Measurements from ENCODE around the gene CLEC4E.
"Not testable (repeated sequence)": the region's sequence is repeated elsewhere in the genome, so short reads cannot be mapped to it uniquely, and the experiment has no call there.

Gene CLEC4E

DNA sequence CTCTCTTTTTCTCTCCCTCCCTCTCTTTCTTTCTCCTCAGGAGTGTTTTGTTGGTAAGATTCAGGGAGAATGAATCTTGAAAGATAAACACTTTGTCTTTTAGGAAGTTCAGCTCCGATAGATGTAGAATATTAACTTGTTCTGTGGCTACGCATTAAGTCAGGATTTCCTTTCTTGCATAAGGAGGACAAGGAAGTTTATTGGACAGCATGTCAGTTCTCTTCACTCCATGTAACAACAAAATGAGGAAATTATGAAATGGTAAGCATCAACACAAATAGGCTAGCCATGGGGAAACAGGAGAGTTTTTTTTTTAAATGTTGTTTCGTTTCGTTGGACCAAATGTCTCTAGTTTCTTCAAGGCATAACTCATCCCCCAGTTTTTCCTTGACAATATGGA lies at the start of gene CLEC4E:
Gene CLEC4E (minus strand): TSS at position 75 of the 400 bp plus-strand sequence. CDS start 108 bp downstream, outside the sequence.
- not testable (repeated sequence) for H3K4me3 ChIP-seq; H3K27ac ChIP-seq; DNase-seq (ENCODE audit: low spot score)

DNA sequence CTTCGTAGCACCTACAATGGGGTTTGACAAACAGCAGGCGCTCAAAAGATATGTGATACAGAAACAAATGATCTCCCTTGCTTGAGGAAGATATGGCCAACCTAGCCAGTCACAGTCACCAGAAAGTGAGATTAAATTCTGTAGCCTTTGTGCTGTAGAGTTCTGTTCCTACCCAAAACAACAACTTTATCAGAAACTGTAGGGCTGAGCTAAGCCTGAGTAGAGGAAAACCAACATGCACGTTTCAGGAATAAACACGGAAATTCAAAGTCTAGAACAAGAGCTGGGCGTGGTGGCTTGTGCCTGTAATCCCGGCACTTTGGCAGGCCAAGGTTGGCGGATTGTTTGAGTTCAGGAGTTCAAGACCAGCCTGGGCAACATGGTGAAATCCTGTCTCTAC lies 49.0 kb upstream of the CLEC4E start:
- Histone ChIP-seq H3K4me3 (no peak overlapping the region), H3K27ac (no peak overlapping the region)
- DNase-seq (ENCODE audit: low spot score): no peak
- TF ChIP-seq, protein P1, sequence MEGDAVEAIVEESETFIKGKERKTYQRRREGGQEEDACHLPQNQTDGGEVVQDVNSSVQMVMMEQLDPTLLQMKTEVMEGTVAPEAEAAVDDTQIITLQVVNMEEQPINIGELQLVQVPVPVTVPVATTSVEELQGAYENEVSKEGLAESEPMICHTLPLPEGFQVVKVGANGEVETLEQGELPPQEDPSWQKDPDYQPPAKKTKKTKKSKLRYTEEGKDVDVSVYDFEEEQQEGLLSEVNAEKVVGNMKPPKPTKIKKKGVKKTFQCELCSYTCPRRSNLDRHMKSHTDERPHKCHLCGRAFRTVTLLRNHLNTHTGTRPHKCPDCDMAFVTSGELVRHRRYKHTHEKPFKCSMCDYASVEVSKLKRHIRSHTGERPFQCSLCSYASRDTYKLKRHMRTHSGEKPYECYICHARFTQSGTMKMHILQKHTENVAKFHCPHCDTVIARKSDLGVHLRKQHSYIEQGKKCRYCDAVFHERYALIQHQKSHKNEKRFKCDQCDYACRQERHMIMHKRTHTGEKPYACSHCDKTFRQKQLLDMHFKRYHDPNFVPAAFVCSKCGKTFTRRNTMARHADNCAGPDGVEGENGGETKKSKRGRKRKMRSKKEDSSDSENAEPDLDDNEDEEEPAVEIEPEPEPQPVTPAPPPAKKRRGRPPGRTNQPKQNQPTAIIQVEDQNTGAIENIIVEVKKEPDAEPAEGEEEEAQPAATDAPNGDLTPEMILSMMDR (IDR thresholded peaks at IDR 0.05): no peak

GRCh38 chr12:8584478-8584877 lies 43.8 kb upstream of the CLEC4E start:
- not testable (repeated sequence) for H3K27ac ChIP-seq; DNase-seq (ENCODE audit: low spot score)

GRCh38 chr12:8584004-8584403 lies 43.3 kb upstream of the CLEC4E start:
- TF ChIP-seq, protein P1 (IDR thresholded peaks at IDR 0.05): no peak
- no peak for DNase-seq (ENCODE audit: low spot score)
- Histone ChIP-seq H3K4me3 (no peak overlapping the region), H3K27ac (no peak overlapping the region)

More at GRCh38 chr12:8584478-8584877, 43.8 kb upstream of the CLEC4E start:
- not testable (repeated sequence) for H3K4me3 ChIP-seq

GRCh38 chr12:8581098-8581784 lies 40.5 kb upstream of the CLEC4E start:
- no peak for DNase-seq (ENCODE audit: low spot score)
- TF ChIP-seq, protein P1 (IDR thresholded peaks at IDR 0.05): no peak
- Histone ChIP-seq H3K27ac (no peak overlapping the region), H3K4me3 (no peak overlapping the region)

- H3K4me3 ChIP-seq: no peak overlapping the region
- TF ChIP-seq, protein P1 (IDR thresholded peaks at IDR 0.05): no peak
- DNase-seq (ENCODE audit: low spot score): no peak
- no peak overlapping the region for H3K27ac ChIP-seq
These were observed 37.2 kb upstream of the CLEC4E start for GRCh38 chr12:8577879-8578278.

DNA sequence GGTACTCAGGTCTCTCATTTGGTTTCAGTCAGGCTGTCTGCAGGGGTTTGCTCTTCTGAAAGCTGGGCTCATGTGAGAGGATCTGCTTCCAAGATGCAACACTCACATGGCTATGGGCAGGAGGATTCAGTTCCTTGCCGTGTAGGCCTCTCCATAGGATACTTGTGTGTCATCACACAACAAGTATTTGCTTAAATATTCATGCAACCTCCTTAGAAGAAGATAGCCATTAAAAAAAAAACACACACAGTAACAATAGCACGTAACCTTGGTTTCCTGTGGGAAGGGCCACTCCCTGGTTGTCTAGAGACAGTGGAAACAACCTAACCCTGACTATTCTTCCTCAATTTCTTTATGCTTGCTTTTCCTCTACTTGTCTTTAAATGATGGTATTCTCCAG lies 31.8 kb upstream of the CLEC4E start:
- Histone ChIP-seq H3K4me3 (no peak overlapping the region), H3K27ac (no peak overlapping the region)
- TF ChIP-seq, protein P1 (IDR thresholded peaks at IDR 0.05): no peak
- DNase-seq (ENCODE audit: low spot score): no peak

DNA sequence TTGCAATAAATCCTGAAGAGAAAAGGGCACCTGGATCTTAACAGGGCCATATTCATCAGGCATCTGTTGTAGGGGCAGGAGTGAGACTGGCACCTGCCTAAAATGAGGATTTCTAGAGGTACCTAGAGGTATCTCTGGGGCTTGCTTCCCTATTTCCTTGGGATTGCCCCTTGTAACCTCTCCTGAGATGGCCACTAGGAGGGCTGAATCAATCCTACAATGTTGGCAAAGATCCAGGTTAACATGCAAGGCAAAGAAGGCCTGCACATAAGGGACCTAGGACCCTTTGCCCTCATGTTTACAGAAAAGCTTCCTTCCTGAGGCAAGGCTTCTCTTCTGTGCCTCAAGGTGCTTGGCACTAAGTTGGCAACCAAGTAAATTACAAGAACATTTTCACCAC lies 25.8 kb upstream of the CLEC4E start:
- Histone ChIP-seq H3K27ac (peak overlapping the region in 1 of 2 donors; percentile 47), H3K4me3 (no peak overlapping the region)
- no peak for DNase-seq (ENCODE audit: low spot score)
- TF ChIP-seq, protein P1 (IDR thresholded peaks at IDR 0.05): no peak

GRCh38 chr12:8566052-8566451 lies 25.3 kb upstream of the CLEC4E start:
- H3K27ac ChIP-seq: peak overlapping the region in 1 of 2 donors; percentile 47
- DNase-seq (ENCODE audit: low spot score); H3K4me3 ChIP-seq: not testable (repeated sequence)
